Neural cell (in vitro differentiated cells): ENCODE measurements around the gene SULT1E1. TPM values are rescaled to one million over a fixed set of nuclear protein-coding genes. Genes with fewer than 3 reads are reported as not detected.

Experiments used
- H2AFZ ChIP-seq: fragments of 200-600, 300-800 bp; sonication (generic), shearing (Covaris generic); 2 replicates; pipeline ENCODE4 v1.6.0; 2014; ENCODE audit warnings: low read depth, mild to moderate bottlenecking, antibody characterized with exemption, low read length, moderate library complexity
- H3F3A ChIP-seq: fragments of 200-600 bp; shearing (Covaris generic); 2 replicates; pipeline ENCODE4 v1.6.1; 2016; ENCODE audit warnings: mild to moderate bottlenecking, moderate library complexity, mixed read lengths, antibody characterized with exemption, low read length; ENCODE audit not compliant: insufficient read depth, poor library complexity, severe bottlenecking
- H3K27ac ChIP-seq: fragments of 200-600, 300-800 bp; sonication (generic), shearing (Covaris generic); 2 replicates; pipeline ENCODE4 v1.5.1; 2014; ENCODE audit warnings: mild to moderate bottlenecking, low read length, moderate library complexity
- H3K27me3 ChIP-seq: fragments of 300-800, 200-600 bp; sonication (generic), shearing (Covaris generic); 2 replicates; pipeline ENCODE4 v1.6.0; 2014; ENCODE audit warnings: mild to moderate bottlenecking, low read depth, low read length, moderate library complexity; ENCODE audit not compliant: insufficient read depth
- H3K36me3 ChIP-seq: fragments of 300-800, 200-600 bp; sonication (generic), shearing (Covaris generic); 2 replicates; pipeline ENCODE4 v1.5.1; 2014; ENCODE audit warnings: mild to moderate bottlenecking, antibody characterized with exemption, low read length, moderate library complexity; ENCODE audit not compliant: insufficient read depth
- H3K4me2 ChIP-seq: fragments of 300-800, 200-600 bp; sonication (generic), shearing (Covaris generic); 2 replicates; pipeline ENCODE4 v1.6.0; 2014; ENCODE audit warnings: mild to moderate bottlenecking, low read length
- H3K4me3 ChIP-seq: fragments of 300-800, 200-600 bp; sonication (generic), shearing (Covaris generic); 2 replicates; pipeline ENCODE4 v1.5.1; 2014; ENCODE audit warnings: mild to moderate bottlenecking, low read length, moderate library complexity
- H3K79me2 ChIP-seq: fragments of 200-600 bp; shearing (Covaris generic); replicated peaks from 2 replicates; pipeline ENCODE4 v1.6.0; 2014; ENCODE audit warnings: mild to moderate bottlenecking, low read length, moderate library complexity; ENCODE audit not compliant: insufficient read depth
- H3K9ac ChIP-seq: fragments of 300-800, 200-600 bp; sonication (generic), shearing (Covaris generic); 2 replicates; pipeline ENCODE4 v1.6.1; 2016; ENCODE audit warnings: mild to moderate bottlenecking, low read length, mixed read lengths
- H3K9me2 ChIP-seq: fragments of 200-600 bp; shearing (Covaris generic); 2 replicates; pipeline ENCODE4 v1.6.1; 2016; ENCODE audit warnings: mild to moderate bottlenecking, low read length, mixed read lengths; ENCODE audit not compliant: insufficient read depth
- H3K9me3 ChIP-seq: fragments of 200-600, 300-800 bp; sonication (generic), shearing (Covaris generic); 2 replicates; pipeline ENCODE4 v1.6.1; 2016; ENCODE audit warnings: mild to moderate bottlenecking, mixed run types, low read length, moderate library complexity, mixed read lengths
- H4K20me1 ChIP-seq: fragments of 200-600 bp; shearing (Covaris generic); 2 replicates; pipeline ENCODE4 v1.6.1; 2016; ENCODE audit warnings: mild to moderate bottlenecking, mixed run types; ENCODE audit not compliant: insufficient read depth
- EP300 ChIP-seq: fragments of 450-650 bp; conservative IDR thresholded peaks from 2 replicates; pipeline ENCODE4 v1.6.1; 2014; ENCODE audit warnings: antibody characterized with exemption, mild to moderate bottlenecking, moderate library complexity; ENCODE audit not compliant: poor library complexity, severe bottlenecking
- EZH2 ChIP-seq: fragments of 200-600, 300-800 bp; shearing (Covaris generic), sonication (generic); IDR thresholded peaks from 2 replicates; pipeline ENCODE4 v1.6.1; 2014; ENCODE audit warnings: antibody characterized with exemption, low read length, borderline replicate concordance, mild to moderate bottlenecking; ENCODE audit not compliant: insufficient read depth, poor library complexity, severe bottlenecking
- MXI1 ChIP-seq: fragments of 450-650 bp; conservative IDR thresholded peaks from 2 replicates; pipeline ENCODE4 v1.6.1; 2014; ENCODE audit warnings: antibody characterized with exemption, mild to moderate bottlenecking; ENCODE audit not compliant: poor library complexity, severe bottlenecking
- POLR2AphosphoS5 ChIP-seq: IDR thresholded peaks from 2 replicates; pipeline ENCODE4 v1.6.1; 2012
- RAD21 ChIP-seq: fragments of 450-650 bp; conservative IDR thresholded peaks from 2 replicates; pipeline ENCODE4 v1.6.1; 2014; ENCODE audit warnings: antibody characterized with exemption, mild to moderate bottlenecking, moderate library complexity
- REST ChIP-seq: IDR thresholded peaks from 2 replicates; pipeline ENCODE4 v1.6.1; 2012; ENCODE audit warnings: borderline replicate concordance
- SMC3 ChIP-seq: fragments of 450-650 bp; conservative IDR thresholded peaks from 2 replicates; pipeline ENCODE4 v1.6.1; 2014; ENCODE audit warnings: antibody characterized with exemption, mild to moderate bottlenecking, moderate library complexity; ENCODE audit not compliant: poor library complexity
- TAF1 ChIP-seq: IDR thresholded peaks from 2 replicates; pipeline ENCODE4 v1.6.1; 2012; ENCODE audit warnings: low read depth
- polyA plus RNA-seq: library from polyadenylated mRNA; depleted of rRNA; stranded (reverse); fragments of >200 nt; gene quantifications from 2 replicates; pipeline ENCODE4 v1.2.3, GENCODE V29; 2014
- TF ChIP-seq, protein P1 (sequence below): fragments of 450-650 bp; IDR thresholded peaks from 2 replicates; pipeline ENCODE4 v1.5.1; 2014; ENCODE audit warnings: antibody characterized with exemption, mild to moderate bottlenecking, moderate library complexity; ENCODE audit not compliant: poor library complexity, severe bottlenecking

SULT1E1 gene
- polyA plus RNA-seq, 1 donor from 2014 or later, result not detected

DNA sequence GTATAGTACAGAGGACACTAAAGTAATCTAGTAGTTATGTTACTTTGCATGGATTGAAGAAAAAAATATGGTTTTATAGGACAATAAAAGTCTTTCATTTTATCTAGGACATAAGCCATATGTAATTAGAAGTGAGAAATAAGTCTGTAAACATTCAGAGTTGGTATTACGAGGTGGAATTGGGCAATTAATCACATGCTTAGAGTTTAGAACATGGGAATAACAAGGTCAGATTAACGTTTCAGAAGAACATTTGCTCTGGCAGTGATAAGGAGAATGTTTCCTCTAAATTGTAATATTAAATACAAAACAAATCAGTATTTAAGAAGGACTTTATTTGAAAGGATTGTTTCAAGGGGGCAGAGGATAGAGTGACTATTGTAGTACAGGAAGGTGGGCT, 15.6 kb upstream of the SULT1E1 start:
- Histone ChIP-seq H3K9me2 (no peaks in the 10 kb centered on the region), H3K36me3 (no peaks in the 10 kb centered on the region), H3K4me2 (no peak overlapping the region), H3K4me3 (no peak overlapping the region), H3K27ac (no peak overlapping the region), H2AFZ (no peak overlapping the region), H3K9me3 (no peaks in the 10 kb centered on the region), H3K27me3 (no peaks in the 10 kb centered on the region), H3K79me2 (no peaks in the 10 kb centered on the region), H3F3A (no peaks in the 10 kb centered on the region), H4K20me1 (no peaks in the 10 kb centered on the region), H3K9ac (no peak overlapping the region)
- TF ChIP-seq TAF1, result no peak

GRCh38 chr4:69874507-69874906, 14.6 kb upstream of the SULT1E1 start:
- H3K9me2 ChIP-seq, result no peaks in the 10 kb centered on the region
- H2AFZ ChIP-seq, result no peak overlapping the region
- no peaks in the 10 kb centered on the region for H3F3A ChIP-seq
- no peaks in the 10 kb centered on the region for H3K36me3 ChIP-seq
- no peak overlapping the region for H3K9ac ChIP-seq
- H3K4me2 ChIP-seq, result no peak overlapping the region
- no peaks in the 10 kb centered on the region for H3K27me3 ChIP-seq
- no peaks in the 10 kb centered on the region for H4K20me1 ChIP-seq
- H3K79me2 ChIP-seq, result no peaks in the 10 kb centered on the region
- H3K9me3 ChIP-seq, result no peaks in the 10 kb centered on the region
- H3K27ac ChIP-seq, result no peak overlapping the region
- no peak for TF ChIP-seq POLR2AphosphoS5
- TF ChIP-seq, protein P1, sequence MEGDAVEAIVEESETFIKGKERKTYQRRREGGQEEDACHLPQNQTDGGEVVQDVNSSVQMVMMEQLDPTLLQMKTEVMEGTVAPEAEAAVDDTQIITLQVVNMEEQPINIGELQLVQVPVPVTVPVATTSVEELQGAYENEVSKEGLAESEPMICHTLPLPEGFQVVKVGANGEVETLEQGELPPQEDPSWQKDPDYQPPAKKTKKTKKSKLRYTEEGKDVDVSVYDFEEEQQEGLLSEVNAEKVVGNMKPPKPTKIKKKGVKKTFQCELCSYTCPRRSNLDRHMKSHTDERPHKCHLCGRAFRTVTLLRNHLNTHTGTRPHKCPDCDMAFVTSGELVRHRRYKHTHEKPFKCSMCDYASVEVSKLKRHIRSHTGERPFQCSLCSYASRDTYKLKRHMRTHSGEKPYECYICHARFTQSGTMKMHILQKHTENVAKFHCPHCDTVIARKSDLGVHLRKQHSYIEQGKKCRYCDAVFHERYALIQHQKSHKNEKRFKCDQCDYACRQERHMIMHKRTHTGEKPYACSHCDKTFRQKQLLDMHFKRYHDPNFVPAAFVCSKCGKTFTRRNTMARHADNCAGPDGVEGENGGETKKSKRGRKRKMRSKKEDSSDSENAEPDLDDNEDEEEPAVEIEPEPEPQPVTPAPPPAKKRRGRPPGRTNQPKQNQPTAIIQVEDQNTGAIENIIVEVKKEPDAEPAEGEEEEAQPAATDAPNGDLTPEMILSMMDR, result no peak
- TF ChIP-seq MXI1, result no peak
- no peak for TF ChIP-seq EZH2
- no peak for TF ChIP-seq EP300
- TF ChIP-seq RAD21, result no peak
- no peak for TF ChIP-seq TAF1
- TF ChIP-seq SMC3, result no peak
- TF ChIP-seq REST, result no peak
- no peak overlapping the region for H3K4me3 ChIP-seq

DNA sequence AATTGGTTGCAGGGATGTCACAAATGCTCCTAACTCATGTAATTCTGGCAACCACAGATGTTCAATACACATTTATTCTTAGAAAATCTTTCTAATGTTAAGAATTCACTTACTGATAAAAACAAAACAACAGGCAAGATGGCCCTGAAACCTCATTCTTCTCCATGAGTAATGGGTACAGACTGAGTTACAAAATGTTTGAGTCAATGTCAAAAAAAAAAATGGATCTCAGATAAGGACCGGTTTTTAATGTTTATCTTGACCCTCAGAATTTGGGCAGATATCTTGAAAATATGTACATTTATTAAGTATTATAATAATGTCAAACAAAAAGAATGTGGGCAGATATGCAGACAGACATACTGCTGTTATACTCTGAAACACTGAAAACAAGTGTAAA, 1.8 kb upstream of the SULT1E1 start:
- Histone ChIP-seq H2AFZ (no peak overlapping the region), H3K79me2 (no peaks in the 10 kb centered on the region), H3K36me3 (no peaks in the 10 kb centered on the region), H4K20me1 (no peaks in the 10 kb centered on the region), H3K27me3 (no peaks in the 10 kb centered on the region), H3K27ac (no peak overlapping the region), H3K9ac (no peak overlapping the region), H3K4me2 (no peak overlapping the region), H3K9me2 (no peaks in the 10 kb centered on the region), H3F3A (no peaks in the 10 kb centered on the region), H3K4me3 (no peak overlapping the region), H3K9me3 (no peaks in the 10 kb centered on the region)
- TF ChIP-seq RAD21 (no peak), TAF1 (no peak), MXI1 (no peak), SMC3 (no peak), EP300 (no peak), EZH2 (no peak), REST (no peak)
- TF ChIP-seq, protein P1, result no peak
